Neural cell (in vitro differentiated cells): Measurements from ENCODE around the gene SERTAD1. TPM values are rescaled to one million over a fixed set of nuclear protein-coding genes. Genes with fewer than 3 reads are reported as not detected.

Experiments
- H2AFZ ChIP-seq: fragments of 200-600, 300-800 bp; sonication (generic), shearing (Covaris generic); 2 replicates; pipeline ENCODE4 v1.6.0; 2014; ENCODE audit warnings: low read depth, mild to moderate bottlenecking, antibody characterized with exemption, low read length, moderate library complexity
- H3F3A ChIP-seq: fragments of 200-600 bp; shearing (Covaris generic); 2 replicates; pipeline ENCODE4 v1.6.1; 2016; ENCODE audit warnings: mild to moderate bottlenecking, moderate library complexity, mixed read lengths, antibody characterized with exemption, low read length; ENCODE audit not compliant: insufficient read depth, poor library complexity, severe bottlenecking
- H3K27ac ChIP-seq: fragments of 200-600, 300-800 bp; sonication (generic), shearing (Covaris generic); 2 replicates; pipeline ENCODE4 v1.5.1; 2014; ENCODE audit warnings: mild to moderate bottlenecking, low read length, moderate library complexity
- H3K27me3 ChIP-seq: fragments of 300-800, 200-600 bp; sonication (generic), shearing (Covaris generic); 2 replicates; pipeline ENCODE4 v1.6.0; 2014; ENCODE audit warnings: mild to moderate bottlenecking, low read depth, low read length, moderate library complexity; ENCODE audit not compliant: insufficient read depth
- H3K36me3 ChIP-seq: fragments of 300-800, 200-600 bp; sonication (generic), shearing (Covaris generic); 2 replicates; pipeline ENCODE4 v1.5.1; 2014; ENCODE audit warnings: mild to moderate bottlenecking, antibody characterized with exemption, low read length, moderate library complexity; ENCODE audit not compliant: insufficient read depth
- H3K4me2 ChIP-seq: fragments of 300-800, 200-600 bp; sonication (generic), shearing (Covaris generic); 2 replicates; pipeline ENCODE4 v1.6.0; 2014; ENCODE audit warnings: mild to moderate bottlenecking, low read length
- H3K4me3 ChIP-seq: fragments of 300-800, 200-600 bp; sonication (generic), shearing (Covaris generic); 2 replicates; pipeline ENCODE4 v1.5.1; 2014; ENCODE audit warnings: mild to moderate bottlenecking, low read length, moderate library complexity
- H3K79me2 ChIP-seq: fragments of 200-600 bp; shearing (Covaris generic); replicated peaks from 2 replicates; pipeline ENCODE4 v1.6.0; 2014; ENCODE audit warnings: mild to moderate bottlenecking, low read length, moderate library complexity; ENCODE audit not compliant: insufficient read depth
- H3K9ac ChIP-seq: fragments of 300-800, 200-600 bp; sonication (generic), shearing (Covaris generic); 2 replicates; pipeline ENCODE4 v1.6.1; 2016; ENCODE audit warnings: mild to moderate bottlenecking, low read length, mixed read lengths
- H3K9me2 ChIP-seq: fragments of 200-600 bp; shearing (Covaris generic); 2 replicates; pipeline ENCODE4 v1.6.1; 2016; ENCODE audit warnings: mild to moderate bottlenecking, low read length, mixed read lengths; ENCODE audit not compliant: insufficient read depth
- H3K9me3 ChIP-seq: fragments of 200-600, 300-800 bp; sonication (generic), shearing (Covaris generic); 2 replicates; pipeline ENCODE4 v1.6.1; 2016; ENCODE audit warnings: mild to moderate bottlenecking, mixed run types, low read length, moderate library complexity, mixed read lengths
- H4K20me1 ChIP-seq: fragments of 200-600 bp; shearing (Covaris generic); 2 replicates; pipeline ENCODE4 v1.6.1; 2016; ENCODE audit warnings: mild to moderate bottlenecking, mixed run types; ENCODE audit not compliant: insufficient read depth
- CTCF ChIP-seq: fragments of 450-650 bp; IDR thresholded peaks from 2 replicates; pipeline ENCODE4 v1.5.1; 2014; ENCODE audit warnings: antibody characterized with exemption, mild to moderate bottlenecking, moderate library complexity; ENCODE audit not compliant: poor library complexity, severe bottlenecking
- EP300 ChIP-seq: fragments of 450-650 bp; conservative IDR thresholded peaks from 2 replicates; pipeline ENCODE4 v1.6.1; 2014; ENCODE audit warnings: antibody characterized with exemption, mild to moderate bottlenecking, moderate library complexity; ENCODE audit not compliant: poor library complexity, severe bottlenecking
- EZH2 ChIP-seq: fragments of 200-600, 300-800 bp; shearing (Covaris generic), sonication (generic); IDR thresholded peaks from 2 replicates; pipeline ENCODE4 v1.6.1; 2014; ENCODE audit warnings: antibody characterized with exemption, low read length, borderline replicate concordance, mild to moderate bottlenecking; ENCODE audit not compliant: insufficient read depth, poor library complexity, severe bottlenecking
- MXI1 ChIP-seq: fragments of 450-650 bp; conservative IDR thresholded peaks from 2 replicates; pipeline ENCODE4 v1.6.1; 2014; ENCODE audit warnings: antibody characterized with exemption, mild to moderate bottlenecking; ENCODE audit not compliant: poor library complexity, severe bottlenecking
- POLR2AphosphoS5 ChIP-seq: IDR thresholded peaks from 2 replicates; pipeline ENCODE4 v1.6.1; 2012
- RAD21 ChIP-seq: fragments of 450-650 bp; conservative IDR thresholded peaks from 2 replicates; pipeline ENCODE4 v1.6.1; 2014; ENCODE audit warnings: antibody characterized with exemption, mild to moderate bottlenecking, moderate library complexity
- SMC3 ChIP-seq: fragments of 450-650 bp; conservative IDR thresholded peaks from 2 replicates; pipeline ENCODE4 v1.6.1; 2014; ENCODE audit warnings: antibody characterized with exemption, mild to moderate bottlenecking, moderate library complexity; ENCODE audit not compliant: poor library complexity
- TAF1 ChIP-seq: IDR thresholded peaks from 2 replicates; pipeline ENCODE4 v1.6.1; 2012; ENCODE audit warnings: low read depth
- polyA plus RNA-seq: library from polyadenylated mRNA; depleted of rRNA; stranded (reverse); fragments of >200 nt; gene quantifications from 2 replicates; pipeline ENCODE4 v1.2.3, GENCODE V29; 2014
- TF ChIP-seq, protein P1 (sequence below): IDR thresholded peaks from 2 replicates; pipeline ENCODE4 v1.6.1; 2012; ENCODE audit warnings: borderline replicate concordance

SERTAD1 gene
- polyA plus RNA-seq, 1 donor from 2014 or later = 3.3 TPM

DNA sequence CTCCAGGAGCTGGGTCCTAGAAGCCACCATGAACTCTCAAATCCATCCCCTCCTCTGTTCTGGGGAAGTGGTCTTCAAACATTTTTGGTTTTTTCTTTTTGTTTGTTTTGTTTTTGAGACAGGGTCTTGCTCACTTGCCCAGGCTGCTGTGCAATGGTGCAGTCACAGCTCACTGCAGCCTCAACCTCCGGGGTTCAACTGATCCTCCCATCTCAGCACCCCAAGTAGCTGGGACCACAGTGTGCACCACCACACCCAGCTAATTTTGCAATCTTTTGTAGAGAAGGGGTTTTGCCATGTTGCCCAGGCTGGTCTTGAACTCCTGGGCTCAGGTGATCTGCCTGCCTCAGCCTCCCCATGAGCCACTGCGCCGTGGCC, 32.8 kb upstream of the SERTAD1 start:
- Histone ChIP-seq H3F3A (no peaks in the 10 kb centered on the region), H3K4me2 (no peak overlapping the region), H3K27me3 (no peaks in the 10 kb centered on the region), H3K4me3 (no peak overlapping the region), H2AFZ (no peak overlapping the region), H3K36me3 (no peaks in the 10 kb centered on the region), H3K9me2 (no peaks in the 10 kb centered on the region), H3K9ac (no peak overlapping the region), H3K27ac (no peak overlapping the region), H3K79me2 (no peaks in the 10 kb centered on the region), H4K20me1 (no peaks in the 10 kb centered on the region), H3K9me3 (no peaks in the 10 kb centered on the region)
- TF ChIP-seq, protein P1, sequence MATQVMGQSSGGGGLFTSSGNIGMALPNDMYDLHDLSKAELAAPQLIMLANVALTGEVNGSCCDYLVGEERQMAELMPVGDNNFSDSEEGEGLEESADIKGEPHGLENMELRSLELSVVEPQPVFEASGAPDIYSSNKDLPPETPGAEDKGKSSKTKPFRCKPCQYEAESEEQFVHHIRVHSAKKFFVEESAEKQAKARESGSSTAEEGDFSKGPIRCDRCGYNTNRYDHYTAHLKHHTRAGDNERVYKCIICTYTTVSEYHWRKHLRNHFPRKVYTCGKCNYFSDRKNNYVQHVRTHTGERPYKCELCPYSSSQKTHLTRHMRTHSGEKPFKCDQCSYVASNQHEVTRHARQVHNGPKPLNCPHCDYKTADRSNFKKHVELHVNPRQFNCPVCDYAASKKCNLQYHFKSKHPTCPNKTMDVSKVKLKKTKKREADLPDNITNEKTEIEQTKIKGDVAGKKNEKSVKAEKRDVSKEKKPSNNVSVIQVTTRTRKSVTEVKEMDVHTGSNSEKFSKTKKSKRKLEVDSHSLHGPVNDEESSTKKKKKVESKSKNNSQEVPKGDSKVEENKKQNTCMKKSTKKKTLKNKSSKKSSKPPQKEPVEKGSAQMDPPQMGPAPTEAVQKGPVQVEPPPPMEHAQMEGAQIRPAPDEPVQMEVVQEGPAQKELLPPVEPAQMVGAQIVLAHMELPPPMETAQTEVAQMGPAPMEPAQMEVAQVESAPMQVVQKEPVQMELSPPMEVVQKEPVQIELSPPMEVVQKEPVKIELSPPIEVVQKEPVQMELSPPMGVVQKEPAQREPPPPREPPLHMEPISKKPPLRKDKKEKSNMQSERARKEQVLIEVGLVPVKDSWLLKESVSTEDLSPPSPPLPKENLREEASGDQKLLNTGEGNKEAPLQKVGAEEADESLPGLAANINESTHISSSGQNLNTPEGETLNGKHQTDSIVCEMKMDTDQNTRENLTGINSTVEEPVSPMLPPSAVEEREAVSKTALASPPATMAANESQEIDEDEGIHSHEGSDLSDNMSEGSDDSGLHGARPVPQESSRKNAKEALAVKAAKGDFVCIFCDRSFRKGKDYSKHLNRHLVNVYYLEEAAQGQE = no peak
- no peak for TF ChIP-seq TAF1
- TF ChIP-seq EP300 = no peak
- TF ChIP-seq POLR2AphosphoS5 = no peak
- TF ChIP-seq SMC3 = no peak
- TF ChIP-seq EZH2 = no peak
- no peak for TF ChIP-seq RAD21
- no peak for TF ChIP-seq MXI1
- no peak for TF ChIP-seq CTCF

- no peak for TF ChIP-seq EZH2
- no peak for TF ChIP-seq EP300
- TF ChIP-seq SMC3 = no peak
- TF ChIP-seq, protein P1 = no peak
- TF ChIP-seq RAD21 = no peak
- no peak for TF ChIP-seq TAF1
- TF ChIP-seq MXI1 = no peak
- TF ChIP-seq CTCF = no peak
- TF ChIP-seq POLR2AphosphoS5 = no peak
- Histone ChIP-seq H3F3A (no peaks in the 10 kb centered on the region), H3K79me2 (no peaks in the 10 kb centered on the region), H3K27me3 (no peaks in the 10 kb centered on the region), H3K4me3 (no peak overlapping the region), H3K9me3 (no peaks in the 10 kb centered on the region), H3K27ac (no peak overlapping the region), H4K20me1 (no peaks in the 10 kb centered on the region), H3K4me2 (no peak overlapping the region), H3K9me2 (no peaks in the 10 kb centered on the region), H2AFZ (no peak overlapping the region), H3K9ac (no peak overlapping the region), H3K36me3 (no peaks in the 10 kb centered on the region)
These were observed 32.3 kb upstream of the SERTAD1 start for GRCh38 chr19:40457953-40458596.
